ELR (cell line): ENCODE measurements around the gene SEC63.
"Not testable (repeated sequence)": the region's sequence is repeated elsewhere in the genome, so short reads cannot be mapped to it uniquely, and the experiment has no call there.

Source experiments
- DNase-seq: peaks from one replicate; pipeline ENCODE4 v3.0.0-alpha.2; 2015; ENCODE audit warnings: low read depth

SEC63 gene

DNA sequence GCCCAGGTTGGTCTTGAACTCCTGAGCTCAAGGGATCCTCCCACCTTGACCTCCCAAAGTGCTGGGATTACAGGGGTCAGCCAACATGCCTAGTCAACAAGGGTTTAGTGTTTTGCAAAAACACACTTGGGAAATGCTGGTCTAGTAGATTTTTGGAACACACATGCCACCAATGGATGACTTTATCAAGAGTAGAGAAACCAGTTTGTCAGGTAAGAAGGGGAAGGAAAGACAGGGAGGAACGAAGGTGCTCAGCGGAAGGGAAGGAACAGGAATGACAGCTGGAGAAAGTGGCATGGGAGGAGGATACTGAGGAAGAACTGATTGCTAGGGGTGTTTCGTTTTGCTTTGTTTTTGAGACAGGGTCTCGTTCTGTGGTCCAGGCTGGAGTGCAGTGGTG, 15.6 kb upstream of the SEC63 start:
- no peak for DNase-seq

DNA sequence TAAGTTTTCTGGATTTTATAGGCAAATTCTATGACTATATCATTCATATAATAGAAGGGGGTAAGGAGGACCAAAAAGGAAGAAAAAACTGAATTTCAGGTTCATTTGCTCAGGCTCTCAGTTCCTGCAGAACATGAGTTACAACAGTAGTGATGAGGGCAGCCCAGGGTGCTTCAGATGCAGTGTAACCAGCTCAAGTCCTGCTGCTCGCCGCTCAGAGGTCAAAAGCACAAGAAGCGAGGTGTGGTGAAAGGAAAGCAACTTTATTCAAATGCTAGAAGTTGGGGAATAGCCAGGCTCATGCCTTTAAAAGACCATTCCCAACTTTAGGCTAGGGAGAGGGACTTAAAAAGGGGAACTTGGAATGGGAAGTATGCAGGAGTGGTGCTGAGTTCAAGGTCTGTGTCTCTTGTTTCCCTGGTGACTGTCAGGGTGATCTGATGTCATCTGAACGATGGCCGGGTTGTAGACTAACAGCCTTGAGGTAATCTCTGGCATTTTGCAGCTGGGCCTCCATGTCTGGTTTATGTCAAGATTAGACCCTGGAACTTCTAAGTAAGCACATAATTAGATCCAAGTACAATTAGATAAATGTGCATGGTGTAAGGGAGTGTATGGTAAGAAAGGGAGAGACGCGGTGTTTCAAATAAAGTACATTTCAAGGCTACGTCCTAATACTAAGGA, 14.5 kb upstream of the SEC63 start:
- no peak for DNase-seq

DNA sequence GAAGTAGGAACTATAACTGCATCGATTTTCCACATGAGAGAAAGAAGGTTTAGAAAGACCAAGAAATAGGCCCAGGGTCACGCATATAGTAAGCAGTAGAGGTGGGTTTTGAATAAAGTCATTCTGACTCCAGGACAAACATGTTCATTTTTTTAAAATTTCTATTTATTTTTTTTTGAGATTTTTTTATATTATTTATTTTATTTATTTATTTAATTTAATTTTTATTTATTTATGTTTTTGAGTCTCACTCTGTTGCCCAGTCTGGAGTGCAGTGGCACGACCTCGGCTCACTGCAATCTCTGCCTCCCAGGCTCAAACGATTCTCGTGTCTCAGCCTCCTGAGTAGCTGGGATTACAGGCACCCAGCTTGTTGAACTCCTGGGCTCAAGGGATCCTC, 13.2 kb upstream of the SEC63 start:
- no peak for DNase-seq

DNA sequence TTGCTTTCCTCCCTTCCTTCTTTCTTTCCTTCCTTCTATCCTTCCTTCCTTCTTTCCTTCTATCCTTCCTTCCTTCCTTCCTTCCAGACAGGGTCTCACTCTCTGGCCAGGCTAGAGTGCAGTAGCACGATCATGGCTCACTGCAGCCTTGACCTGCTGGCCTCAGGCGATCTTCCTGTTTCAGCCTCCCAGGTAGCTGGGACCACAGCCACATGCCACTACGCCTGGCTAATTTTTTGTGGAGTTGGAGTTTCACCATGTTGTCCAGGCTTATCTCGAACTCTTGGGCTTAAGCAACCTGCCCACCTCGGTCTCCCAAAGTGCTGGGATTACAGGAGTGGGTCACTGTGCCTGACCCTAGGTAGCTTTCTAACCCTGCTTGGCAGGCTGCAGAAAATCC, 12.2 kb upstream of the SEC63 start:
- DNase-seq, result no peak

DNA sequence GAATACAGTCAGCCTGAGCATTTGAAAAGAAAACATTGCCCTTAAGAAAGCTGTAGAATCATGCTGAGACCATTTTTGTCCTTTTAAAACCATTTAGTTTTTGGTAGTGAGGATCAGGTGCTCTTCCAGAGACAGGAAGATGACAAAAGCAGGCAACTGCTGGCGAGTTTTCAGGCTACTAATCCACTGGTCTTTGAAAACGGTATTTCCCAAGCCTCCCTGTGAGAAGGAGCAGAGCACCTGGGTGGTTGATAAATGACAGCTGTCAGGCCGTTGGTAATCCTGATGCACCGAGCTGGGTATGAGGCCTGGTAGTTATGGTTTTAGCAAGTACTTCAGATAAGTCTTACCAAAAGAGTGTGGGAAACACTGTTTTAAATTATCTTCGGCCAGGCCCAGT, 10.1 kb upstream of the SEC63 start:
- no peak for DNase-seq

DNA sequence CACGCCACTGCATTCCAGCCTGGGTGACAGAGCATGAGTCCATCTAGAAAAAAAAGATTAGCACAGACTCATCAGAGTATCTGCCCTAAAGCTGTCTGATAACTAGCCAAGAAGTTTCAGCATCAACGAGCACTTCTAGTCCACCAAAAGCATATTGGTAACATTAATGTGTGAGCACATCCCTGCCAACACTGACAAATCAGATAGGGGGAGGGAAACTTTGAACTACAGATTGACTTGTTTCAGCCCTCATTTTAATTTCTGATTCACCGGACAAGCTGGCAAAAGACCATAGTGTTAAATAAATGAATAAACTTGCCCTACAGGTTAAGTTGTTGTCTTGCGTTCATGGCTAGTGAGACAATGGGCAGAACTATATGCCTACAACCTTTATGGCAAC, 7.7 kb upstream of the SEC63 start:
- peak; percentile 75 for DNase-seq

DNA sequence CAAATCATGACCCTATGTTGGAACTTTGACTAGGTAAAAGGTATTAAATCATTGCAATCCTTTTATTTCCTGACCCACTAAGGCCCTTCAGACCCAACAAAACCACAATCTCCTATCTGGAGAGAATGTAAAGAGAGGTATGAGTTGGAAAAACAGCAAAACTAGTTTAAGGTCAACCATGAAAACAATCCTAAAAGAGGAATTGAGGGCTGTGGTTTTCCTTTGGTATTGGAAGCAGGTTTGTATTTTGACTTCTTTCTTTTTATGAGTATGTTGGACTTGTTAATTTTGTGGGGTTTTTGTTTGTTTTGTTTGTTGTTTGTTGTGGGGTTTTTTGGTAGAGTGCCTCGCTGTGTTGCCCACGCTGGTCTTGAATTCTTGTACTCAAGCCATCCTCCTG, 4.7 kb upstream of the SEC63 start:
- DNase-seq, result no peak

DNA sequence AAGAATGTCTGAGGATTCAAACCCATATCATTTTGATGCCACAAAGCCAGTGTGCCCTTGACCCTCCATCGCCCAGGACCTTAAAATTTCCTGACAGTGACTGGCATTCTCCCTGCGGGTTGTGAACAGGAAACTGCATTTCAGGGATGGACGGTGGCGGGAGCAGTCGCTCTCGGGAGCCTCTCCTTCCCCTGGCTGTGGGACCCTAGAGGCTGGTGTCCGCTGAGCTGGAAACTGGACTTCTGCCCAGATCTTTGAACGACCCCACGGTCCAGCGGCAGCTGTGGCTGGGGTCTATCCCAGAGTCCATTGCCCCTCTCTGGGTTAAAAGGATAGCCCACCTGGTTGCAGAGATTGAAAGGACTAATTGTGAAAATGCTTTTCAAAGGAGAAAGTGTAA, 1.4 kb upstream of the SEC63 start:
- DNase-seq, result no peak

DNA sequence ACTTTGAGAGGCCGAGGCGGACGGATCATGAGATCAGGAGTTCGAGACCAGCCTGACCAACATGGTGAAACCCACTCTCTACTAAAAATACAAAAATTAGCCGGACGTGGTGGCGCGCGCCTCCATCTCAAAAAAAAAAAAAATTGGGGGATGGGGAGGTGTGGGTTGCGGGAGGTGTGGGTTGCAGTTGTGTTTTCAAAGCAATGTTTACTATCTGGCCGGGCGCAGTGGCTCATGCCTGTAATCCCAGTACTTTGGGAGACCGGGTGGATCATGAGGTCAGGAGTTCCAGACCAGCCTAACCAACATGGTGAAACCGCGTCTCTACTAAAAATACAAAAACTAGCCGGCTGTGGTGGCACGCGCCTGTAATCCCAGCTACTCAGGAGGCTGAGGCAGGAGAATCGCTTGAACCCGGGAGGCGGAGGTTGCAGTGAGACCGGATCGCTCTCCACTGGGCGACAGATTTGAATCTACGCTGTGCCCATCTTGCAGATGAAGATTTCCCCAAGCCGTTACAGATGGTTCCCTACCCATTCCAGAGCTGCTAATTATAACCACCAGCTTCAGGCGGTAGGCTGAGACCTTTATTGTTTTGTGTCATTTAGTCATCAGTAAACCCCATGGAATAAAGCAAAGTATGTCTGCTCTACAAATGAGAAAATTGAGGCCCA, 818 bp upstream of the SEC63 start:
- not testable (repeated sequence) for DNase-seq

DNA sequence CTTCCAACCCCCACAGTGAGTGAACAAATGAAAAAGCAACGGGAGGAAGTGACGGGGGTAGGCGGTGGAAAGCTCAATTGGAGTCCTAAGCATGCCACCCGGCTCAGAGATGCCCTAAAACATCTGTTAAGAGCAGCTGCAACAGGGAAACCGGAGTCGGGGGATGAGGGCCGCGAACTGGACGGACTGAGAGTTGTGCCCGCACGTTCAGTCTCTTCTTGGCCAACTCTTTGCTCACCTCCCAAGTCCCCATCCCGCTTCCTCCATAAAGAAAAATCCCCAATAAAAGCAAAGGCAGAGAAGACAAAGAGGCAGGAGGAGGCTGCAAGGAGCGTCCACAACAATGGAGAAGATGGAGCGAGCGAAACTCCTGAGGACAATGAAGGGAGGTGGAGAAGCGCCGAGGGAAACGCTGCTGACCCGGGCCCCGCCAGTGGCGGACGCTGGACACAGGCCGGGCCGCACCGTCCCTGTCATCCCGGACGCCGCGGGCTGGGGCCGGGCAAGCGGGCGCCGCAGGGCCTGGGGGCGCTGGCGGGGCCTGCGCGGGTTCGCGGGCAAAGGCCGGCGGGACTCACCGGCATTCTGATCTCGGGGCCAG, 600 bp downstream of the SEC63 start:
- DNase-seq, result peak; percentile 72

DNA sequence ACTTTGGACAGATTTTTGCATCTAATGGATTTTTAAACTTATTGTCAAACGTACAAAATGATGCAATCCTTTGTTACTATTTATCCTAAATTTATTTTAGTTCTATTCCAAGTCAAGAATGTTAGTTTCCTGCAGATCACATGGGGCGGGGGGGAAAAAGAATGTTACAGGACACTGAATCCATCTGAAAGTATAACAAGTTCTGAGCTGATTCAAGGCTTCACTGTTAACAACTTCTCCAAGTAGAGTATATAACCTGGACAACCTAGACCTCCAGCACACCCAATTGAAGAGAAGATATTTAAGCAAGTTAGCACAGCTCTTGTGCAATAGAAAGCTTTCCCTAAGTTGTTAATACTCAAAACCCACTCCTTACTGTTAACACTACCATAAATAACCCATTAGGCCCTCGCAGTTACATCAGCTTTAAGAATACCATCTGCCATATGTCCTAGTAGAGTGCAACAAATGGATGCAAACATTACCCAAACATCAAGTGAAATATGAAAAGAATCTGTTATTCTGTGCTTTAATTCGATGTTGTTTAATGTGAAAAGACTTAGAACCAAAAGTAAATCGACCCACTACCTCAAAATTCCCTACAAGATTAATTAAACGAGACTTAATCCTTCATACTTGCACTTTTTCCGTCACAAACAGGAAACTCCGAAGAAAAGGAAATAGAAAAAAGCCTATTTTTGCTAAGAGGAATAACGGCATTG, 1.3 kb downstream of the SEC63 start:
- peak; percentile 37 for DNase-seq

DNA sequence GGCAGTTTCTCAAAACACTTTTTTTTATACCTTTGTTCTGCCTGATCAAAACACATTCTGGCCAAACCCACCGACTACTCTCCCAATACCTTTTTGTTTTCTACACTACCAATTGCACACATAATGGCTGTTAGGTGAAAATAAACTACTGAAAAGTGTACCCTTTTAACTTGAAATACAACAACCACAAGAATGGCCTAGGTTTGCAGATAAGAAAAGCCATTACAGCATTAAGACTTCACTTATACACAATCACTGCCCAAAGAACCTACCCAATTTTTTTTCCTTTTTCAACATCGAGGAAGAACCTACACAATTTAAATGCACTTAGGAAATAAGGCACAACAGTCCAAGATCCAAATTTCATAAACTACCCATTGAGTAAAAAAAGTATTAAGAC, 1.8 kb downstream of the SEC63 start:
- DNase-seq, result no peak

DNA sequence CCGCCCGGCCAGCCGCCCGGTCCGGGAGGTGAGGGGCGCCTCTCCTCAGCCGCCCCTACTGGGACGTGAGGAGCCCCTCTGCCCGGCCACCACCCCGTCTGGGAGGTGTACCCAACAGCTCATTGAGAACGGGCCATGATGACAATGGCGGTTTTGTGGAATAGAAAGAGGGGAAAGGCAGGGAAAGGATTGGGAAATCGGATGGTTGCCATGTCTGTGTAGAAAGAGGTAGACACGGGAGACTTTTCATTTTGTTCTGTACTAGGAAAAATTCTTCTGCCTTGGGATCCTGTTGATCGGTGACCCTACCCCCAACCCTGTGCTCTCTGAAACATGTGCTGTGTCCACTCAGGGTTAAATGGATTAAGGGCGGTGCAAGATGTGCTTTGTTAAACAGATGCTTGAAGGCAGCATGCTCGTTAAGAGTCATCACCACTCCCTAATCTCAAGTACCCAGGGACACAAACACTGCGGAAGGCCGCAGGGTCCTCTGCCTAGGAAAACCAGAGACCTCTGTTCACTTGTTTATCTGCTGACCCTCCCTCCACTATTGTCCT, 4.1 kb downstream of the SEC63 start:
- not testable (repeated sequence) for DNase-seq

DNA sequence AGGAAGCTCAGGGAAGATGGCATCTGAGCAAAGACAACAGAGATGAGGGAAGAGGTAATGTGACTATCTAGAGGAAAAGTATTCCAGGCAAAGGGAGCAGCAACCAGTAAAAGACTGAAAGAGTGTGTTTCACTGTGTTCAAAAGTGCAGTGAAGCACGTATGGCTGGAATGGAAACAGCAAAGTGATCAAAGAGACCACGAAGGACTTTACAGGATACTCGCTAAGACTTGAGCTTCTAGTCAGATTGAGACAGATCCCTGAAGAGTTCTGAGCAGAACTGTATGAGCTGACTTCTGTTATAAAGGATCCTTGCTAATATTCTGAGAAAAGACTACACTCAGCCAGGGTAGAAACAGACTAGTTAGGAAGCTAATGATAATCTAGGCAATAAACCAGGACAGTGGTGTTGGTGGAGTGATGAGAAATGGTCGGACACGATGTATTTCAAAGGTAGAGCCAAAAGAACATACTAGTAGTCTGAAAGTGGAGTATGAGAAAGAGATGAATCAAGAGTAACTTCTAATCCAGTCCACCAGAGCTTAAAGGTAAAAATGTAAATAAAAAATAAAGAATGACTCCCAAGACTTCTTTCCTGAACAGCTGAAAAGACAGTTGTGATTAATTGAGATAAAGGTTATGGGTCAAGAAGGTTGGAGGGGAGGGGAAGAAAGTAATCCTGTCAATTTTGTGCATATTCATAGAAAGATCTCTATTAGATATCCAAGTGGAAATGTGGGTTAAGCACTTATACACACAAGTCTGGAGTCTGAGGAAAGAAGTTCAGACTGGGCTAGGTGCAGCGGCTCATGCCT, 14.2 kb downstream of the SEC63 start:
- no peak for DNase-seq

DNA sequence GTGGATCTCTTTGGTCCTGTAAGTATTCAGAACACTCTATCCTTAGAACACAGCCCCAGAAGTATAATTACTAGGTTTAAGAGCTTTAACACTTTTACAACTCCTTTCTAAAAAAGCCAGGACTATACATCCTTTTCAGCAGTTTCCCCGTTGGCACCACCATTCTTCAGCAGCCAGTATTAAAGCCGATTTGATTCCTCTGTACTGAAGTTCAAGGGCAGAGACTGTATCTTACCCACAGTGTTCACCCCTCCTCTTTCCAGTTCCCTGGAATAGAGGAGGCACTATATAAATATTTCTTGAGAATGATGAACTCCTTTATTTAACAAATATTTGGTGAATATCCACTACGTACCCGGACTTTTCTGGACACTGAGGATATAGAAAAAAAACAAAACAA, 15.9 kb downstream of the SEC63 start:
- no peak for DNase-seq

DNA sequence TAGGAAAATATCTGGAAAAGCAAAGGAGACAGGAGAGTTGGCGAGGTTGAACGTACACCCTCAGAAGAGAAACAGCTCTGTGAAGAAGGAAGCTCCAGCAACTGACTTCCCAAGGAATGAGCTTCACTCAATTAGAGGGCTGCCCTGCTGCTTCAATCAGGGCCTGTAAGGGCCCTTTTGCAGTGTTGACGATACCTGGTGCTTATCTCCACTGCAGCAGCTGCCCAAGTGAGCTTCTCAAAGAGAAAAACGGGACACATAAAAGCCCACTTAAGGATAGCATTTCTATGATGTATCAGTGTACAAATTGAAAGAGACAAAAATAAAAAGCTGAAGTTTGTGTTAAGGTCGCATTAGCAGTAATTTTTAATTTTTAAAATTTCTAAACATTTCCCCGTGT, 16.4 kb downstream of the SEC63 start:
- no peak for DNase-seq

DNA sequence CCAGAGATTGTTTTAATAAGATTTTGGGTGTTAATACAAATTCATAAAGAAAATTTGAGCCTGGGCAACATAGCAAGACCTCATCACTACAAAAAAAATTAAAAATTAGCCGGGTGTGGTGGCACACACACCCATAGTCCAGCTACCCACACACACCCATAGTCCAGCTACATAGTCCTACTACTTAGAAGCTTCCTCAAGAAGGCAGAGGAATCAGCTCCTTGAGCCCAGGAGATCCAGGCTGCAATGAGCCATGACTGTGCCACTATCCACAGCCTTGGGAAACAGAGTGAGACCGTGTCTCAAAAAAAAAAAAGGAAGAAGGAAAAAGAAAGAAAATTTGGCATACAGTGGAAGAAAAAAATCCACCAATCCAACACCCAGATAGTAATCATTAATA, 16.8 kb downstream of the SEC63 start:
- DNase-seq, result no peak

DNA sequence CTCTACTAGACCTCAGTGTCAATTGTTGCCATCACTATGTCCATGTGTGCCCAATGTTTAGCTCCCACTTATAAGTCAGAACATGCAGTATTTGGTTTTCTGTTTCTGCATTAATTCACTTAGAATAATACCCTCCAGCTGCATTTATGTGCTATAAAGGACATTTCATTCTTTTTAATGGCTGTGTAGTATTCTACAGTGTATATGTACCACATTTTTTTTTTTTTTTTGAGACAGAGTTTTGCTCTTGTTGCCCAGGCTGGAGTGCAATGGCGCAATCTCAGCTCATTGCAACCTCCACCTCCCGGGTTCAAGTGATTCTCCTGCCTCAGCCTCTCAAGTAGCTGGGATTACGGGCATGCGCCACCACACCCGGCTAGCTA, 21.1 kb downstream of the SEC63 start:
- DNase-seq, result not testable (repeated sequence)

DNA sequence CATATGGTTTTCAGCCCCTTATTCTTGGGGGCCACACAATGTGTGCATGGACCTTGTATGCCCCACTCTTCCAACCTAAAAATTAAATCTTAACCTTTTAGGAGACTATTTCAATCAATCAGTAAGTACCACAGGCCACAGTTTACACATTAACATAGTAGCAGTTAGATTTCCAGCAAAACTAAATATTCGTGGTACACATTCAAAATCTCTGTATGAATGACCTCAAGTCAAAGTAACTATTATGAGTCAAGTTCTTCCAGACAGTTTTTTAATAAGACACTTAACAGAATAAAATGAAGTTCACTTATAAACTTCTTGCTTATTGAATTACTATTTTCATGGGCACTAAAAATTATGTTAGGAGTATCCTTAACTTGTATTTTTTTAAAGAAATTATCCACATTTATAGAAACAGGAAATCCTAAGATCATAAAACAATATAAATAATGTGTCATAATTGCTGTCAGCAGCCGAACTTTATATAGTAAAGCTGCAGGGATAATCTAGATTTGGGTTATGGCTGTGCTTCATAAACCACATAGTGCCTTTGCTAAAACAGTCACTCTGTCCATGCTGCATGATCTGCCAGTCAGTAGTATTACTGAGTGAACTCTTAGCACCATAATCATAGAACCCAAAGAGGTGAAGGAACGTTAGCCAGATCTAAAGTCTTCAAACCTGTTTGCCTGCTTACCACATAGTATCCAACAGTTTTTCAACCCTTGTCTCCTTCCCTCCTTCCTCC, 21.7 kb downstream of the SEC63 start:
- no peak for DNase-seq

DNA sequence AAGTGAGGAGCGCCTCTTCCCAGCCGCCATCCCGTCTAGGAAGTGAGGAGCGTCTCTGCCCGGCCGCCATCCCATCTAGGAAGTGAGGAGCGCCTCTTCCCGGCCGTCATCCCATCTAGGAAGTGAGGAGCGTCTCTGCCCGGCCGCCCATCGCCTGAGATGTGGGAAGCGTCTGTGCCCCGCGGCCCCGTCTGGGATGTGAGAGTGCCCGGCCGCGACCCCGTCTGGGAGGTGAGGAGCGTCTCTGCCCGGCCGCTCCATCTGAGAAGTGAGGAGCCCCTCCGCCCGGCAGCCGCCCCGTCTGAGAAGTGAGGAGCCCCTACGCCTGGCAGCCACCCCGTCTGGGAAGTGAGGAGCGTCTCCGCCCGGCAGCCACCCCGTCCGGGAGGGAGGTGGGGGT, 23.8 kb downstream of the SEC63 start:
- DNase-seq, result not testable (repeated sequence)

DNA sequence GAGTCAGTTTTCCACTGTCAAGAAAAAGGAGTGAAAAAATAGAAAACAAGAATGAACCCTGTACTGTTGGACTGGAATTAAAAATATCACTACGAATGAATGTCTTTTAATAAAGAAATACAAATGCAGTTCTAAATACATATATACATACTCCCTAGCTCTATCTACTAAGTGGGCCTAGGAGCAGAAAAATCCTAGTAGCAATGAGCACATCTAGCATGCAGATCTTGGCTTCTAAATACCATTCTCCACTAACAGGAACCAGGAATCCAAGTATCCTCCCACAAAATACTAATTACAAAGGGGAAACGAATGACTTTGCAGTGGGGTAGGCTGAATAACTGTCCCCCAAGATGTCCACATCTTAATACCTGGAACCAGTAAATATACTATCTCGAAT, 25.4 kb downstream of the SEC63 start:
- DNase-seq, result no peak
